CD4-positive, alpha-beta T cell treated with Interleukin-15 for 4 hours (primary cell): ENCODE results near the gene GPD1.
"Not testable (repeated sequence)": the region's sequence is repeated elsewhere in the genome, so short reads cannot be mapped to it uniquely, and the experiment has no call there.

Source experiments
- DNase-seq: peaks from one replicate; pipeline ENCODE4 v3.0.0-alpha.2; 2020; ENCODE audit warnings: low spot score

The GPD1 gene

DNA sequence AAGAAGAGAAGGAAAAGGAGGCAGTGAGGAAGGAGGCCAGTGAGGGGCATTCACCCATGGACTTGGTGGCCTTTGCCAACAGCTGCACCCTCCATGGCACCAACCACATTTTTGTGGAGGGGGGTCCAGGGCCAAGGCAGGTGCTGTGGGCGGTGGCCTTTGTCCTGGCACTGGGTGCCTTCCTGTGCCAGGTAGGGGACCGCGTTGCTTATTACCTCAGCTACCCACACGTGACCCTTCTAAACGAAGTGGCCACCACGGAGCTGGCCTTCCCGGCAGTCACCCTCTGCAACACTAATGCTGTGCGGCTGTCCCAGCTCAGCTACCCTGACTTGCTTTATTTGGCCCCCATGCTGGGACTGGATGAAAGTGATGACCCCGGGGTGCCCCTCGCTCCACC, 30.1 kb upstream of the GPD1 start:
- no peak for DNase-seq

DNA sequence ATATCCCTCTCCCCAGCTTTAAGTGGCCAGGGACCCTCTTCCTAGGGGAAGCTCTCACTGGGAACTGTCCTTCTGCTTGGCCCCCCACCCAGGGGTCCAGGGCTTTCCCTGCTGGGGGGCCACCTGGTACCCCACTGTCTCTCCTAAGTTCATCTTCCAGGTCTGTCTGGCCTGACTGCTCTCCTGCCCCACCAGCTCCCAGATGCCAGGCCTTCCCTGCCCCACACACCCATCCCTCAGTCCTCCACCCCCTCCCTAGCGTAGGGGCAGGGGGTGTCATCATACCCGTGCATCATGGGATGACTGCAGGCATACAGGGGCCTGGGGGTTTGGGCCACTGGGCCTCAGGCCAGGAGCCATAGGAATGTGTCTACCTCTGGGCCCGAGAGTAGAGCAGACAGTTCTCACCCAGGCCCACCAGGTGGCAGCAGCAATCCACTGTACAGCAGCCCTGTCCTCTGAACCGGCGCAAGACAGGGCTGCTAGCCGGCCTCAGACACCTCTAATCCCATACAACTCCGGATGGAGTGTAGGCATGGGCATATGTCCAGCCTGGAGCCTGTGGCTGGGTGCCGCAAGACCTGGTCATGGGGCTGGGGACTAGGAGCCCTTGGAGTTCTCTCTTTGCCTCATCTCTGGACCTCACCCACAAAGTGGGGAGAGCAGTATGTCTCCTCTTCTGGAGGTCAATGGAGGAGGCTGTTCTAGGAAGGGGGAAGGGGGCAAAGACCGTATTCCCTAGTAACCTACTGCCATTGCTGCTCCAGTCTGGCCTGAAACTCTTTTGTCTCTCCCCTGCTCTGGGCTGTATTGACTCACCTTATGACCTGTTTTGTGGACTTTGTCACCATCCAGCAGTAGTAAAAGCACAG, 28.6 kb upstream of the GPD1 start:
- peak; percentile 81 for DNase-seq

DNA sequence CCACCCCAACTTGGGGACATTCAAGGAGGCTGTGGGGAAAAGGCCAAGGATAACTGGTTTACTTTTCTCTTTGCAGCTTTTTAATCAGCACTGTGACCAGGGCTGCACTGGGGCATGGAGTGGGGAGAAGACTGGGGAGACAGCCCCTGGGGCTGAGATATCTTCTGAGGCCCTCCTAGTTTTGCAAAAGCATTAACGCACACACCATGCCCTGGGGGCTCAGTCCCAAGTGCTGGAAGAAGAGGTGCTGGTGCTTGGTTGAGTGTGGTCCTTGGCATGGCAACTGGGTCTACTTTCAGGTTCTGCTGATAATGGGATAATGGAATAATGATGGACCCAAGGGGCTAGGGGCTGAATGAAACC, 28.0 kb upstream of the GPD1 start:
- no peak for DNase-seq

DNA sequence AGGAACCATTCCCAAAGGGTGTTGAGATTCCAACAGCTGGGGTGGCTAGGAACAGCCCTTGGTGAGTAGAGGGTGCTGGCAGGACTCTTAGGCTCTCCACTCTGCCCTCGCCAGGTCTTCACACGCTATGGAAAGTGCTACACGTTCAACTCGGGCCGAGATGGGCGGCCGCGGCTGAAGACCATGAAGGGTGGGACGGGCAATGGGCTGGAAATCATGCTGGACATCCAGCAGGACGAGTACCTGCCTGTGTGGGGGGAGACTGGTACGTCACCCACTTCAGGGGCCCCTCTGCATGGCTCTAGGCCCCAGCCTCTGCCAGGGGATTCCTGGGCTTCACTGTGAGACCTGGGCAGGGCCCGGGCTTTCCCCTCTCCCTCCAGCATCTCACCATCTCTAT, 26.7 kb upstream of the GPD1 start:
- no peak for DNase-seq

DNA sequence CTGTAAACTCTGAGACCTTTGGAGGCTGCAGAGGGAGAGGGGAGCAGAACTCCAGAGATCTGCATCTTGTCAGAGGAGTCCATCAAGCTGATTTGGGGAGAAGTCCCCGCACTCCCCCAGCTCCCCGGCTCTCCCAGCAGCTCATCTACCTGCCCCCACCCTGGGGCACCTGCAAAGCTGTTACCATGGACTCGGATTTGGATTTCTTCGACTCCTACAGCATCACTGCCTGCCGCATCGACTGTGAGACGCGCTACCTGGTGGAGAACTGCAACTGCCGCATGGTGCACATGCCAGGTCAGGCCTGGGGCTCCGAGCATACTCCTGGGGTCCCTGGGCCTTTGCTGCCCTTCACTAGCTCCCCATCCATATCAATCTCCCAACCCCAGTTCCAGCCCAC, 25.5 kb upstream of the GPD1 start:
- DNase-seq = no peak

DNA sequence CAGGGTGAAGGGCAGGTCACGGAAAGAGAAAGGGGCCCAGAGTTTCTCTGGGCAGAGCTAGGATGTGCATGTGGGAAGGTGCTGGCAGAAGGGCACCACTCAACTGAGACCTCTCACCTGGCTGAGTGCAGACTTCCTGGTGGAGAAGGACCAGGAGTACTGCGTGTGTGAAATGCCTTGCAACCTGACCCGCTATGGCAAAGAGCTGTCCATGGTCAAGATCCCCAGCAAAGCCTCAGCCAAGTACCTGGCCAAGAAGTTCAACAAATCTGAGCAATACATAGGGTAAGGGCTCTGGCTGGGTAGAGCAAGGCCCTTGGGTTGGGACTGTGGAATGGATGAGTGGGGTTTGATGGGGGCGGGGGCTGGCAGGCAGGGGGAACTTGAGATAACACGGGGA, 24.0 kb upstream of the GPD1 start:
- DNase-seq = no peak

DNA sequence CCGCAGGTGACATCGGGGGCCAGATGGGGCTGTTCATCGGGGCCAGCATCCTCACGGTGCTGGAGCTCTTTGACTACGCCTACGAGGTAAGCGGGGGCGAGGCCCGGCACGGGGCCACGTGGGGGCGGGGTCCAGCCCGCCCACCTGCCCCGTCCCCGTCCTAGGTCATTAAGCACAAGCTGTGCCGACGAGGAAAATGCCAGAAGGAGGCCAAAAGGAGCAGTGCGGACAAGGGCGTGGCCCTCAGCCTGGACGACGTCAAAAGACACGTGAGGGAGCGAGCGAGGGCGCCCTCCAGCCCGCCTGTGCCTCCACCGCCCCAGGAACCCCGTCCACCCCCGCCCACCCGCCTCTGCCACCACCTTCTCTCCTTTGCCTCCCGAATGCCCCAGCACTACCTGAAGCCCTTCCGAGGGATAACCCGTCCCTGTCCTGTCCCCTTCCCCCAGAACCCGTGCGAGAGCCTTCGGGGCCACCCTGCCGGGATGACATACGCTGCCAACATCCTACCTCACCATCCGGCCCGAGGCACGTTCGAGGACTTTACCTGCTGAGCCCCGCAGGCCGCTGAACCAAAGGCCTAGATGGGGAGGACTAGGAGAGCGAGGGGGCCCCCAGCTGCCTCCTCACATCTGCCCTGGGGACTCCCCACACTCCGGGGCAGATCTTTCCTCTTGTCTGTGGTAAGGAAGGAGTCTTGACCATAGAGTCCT, 22.6 kb upstream of the GPD1 start:
- no peak for DNase-seq

DNA sequence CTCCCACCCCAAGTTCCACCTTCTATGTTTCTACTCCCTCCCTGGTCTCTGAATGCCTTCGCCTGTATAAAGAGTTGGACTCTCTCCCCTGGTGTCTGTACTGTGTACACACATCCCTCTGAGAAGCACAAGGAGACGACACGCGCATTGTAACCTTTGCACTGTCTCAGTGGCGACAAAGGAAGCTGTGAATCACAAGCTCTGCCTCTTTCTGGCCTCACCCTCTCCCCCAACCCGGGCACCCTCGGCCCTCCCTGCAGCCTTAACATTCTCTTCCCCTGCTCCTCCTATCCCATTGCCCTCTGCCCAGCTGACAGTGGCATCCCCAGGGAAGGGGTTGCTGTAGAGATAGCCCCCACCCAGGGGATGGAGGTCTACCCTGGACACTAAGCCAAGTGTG, 21.2 kb upstream of the GPD1 start:
- DNase-seq = no peak

DNA sequence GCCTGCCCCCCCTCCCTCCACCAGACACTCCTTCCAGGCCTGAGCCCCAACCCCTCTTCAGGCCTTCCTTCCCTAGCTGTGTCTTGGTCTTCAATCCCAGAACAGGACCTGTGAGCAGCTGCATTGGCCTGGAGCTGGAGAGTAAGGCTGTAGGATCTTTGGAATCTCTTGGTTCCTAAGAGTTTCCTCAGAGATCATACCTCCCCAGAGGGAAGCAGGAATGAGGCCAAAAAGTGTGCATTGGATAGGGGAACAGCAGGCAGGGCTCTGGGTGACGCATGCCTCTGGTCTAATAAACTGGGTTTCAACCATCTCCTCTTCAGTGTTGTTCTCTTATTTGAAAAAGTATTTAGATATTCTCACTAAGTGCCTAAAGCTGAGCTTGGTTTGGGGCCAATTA, 20.5 kb upstream of the GPD1 start:
- no peak for DNase-seq

DNA sequence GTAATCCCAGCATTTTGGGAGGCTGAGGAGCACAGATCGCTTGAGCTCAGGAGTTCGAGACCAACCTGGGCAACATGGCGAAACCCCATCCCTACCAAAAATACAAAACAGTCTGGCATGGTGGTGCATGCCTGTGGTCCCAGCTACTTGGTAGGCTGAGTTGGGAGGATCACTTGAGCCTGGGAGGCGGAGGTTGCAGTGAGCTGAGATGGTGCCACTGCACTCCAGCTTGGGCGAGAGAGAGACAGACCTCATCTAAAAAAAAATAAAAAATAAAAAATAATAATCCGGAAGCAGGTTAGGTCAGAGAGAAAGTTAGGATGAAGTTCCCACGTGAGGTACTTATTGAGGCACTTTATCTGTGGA, 19.4 kb upstream of the GPD1 start:
- DNase-seq = not testable (repeated sequence)

DNA sequence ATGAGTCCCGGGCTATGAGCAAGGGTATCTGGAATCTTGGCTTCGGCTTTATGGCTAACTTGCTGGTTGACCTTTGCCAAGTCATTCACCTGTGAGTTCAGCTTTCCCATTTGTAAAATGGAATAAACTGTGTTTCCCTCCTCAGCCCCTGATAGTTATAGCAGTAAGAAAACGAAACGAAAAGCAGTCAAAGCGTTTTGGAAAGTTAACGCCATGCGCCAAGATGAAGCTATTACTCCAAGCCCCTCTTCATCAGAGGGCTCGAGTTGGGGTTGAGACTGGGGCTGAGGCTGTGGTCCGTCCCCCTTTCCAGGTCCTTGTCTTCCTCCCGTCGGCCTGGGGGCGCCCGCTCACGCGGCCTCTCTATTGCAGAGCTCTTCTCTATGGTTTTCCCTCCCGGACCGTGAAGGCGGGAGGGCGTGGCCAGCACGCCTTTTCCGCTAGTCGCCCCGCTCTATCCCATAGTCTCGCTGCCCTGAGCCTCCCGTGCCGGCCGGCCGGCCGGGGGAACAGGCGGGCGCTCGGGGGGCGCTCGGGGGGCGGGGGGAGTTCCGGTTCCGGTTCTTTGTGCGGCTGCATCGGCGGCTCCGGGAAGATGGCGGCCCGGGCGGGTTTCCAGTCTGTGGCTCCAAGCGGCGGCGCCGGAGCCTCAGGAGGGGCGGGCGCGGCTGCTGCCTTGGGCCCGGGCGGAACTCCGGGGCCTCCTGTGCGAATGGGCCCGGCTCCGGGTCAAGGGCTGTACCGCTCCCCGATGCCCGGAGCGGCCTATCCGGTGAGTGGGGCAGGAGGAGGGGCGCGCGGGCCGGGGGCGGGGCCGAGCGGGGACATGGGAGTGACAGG, 18.8 kb upstream of the GPD1 start, which contains the start of gene SMARCD1:
Gene SMARCD1 (plus strand): TSS at position 568 of the 840 bp plus-strand sequence. CDS start 28 bp downstream, at position 596.
- peak; percentile 90 for DNase-seq

DNA sequence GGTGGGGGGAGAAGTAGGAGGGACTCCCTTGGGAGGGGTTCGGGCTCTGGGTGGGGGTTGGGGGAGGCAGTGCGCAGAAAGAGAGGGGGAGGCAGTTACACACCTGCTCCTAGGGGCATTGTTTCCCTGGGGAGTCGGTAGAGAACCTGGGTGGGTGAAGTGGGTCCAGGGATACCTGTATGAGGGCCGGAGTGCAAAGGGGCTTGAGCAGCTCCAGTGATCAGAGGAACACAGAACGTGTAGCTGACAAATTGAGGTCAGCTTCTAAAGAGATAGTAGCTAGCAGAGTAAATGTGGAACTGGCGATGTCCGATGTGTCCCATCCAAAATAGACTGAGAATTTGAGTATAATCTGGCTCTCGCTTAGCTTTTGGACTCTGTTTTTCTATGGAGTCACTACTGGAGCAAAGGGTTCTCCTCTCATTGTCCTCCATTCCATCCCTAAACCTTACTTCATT, 18.2 kb upstream of the GPD1 start:
- no peak for DNase-seq

DNA sequence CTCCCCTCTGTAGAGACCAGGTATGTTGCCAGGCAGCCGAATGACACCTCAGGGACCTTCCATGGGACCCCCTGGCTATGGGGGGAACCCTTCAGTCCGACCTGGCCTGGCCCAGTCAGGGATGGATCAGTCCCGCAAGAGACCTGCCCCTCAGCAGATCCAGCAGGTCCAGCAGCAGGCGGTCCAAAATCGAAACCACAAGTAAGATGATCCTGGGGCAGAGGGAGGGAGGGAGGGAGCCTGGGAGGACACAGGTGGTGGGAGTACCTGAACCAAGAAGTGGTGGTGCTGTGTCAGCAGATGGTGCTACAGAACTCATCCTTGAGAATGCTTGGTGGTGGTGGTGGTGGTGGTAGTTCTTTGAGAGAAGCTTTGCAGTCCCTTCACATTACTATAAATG, 17.7 kb upstream of the GPD1 start:
- DNase-seq = no peak

DNA sequence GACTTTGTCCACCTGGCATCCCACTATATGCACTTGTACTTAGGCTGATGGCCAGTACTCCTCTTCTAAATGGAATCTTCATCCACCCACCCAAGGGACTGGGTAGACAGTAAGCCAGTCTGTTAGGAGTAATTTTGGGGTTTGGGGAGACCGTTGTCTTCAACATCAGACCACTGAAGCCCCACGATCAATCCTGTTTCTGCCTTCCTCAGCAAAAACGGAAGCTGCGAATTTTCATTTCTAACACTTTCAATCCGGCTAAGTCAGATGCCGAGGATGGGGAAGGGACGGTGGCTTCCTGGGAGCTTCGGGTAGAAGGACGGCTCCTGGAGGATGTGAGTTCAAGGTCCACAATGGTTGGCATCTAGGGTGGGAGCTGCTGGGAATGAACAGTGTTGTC, 16.7 kb upstream of the GPD1 start:
- DNase-seq = no peak

DNA sequence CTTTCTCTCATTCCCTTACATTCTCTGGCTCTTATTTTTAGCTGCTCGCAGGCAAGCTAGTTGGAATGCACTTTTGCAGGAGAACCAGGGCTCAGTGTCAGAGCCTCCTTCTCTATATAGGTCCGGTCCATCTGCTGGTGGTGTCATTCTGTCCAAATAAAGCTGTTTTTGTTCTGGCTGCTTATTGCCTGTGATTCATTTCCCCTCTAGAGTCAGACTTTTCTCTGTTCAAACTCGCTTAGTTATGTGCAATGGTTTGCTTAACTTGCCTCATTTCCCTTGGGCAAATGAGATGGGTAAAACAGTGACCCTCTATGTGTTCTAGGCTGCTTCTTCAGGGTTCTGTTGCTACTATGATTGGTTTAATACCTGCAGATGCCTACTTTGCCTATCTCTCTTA, 15.8 kb upstream of the GPD1 start:
- no peak for DNase-seq

DNA sequence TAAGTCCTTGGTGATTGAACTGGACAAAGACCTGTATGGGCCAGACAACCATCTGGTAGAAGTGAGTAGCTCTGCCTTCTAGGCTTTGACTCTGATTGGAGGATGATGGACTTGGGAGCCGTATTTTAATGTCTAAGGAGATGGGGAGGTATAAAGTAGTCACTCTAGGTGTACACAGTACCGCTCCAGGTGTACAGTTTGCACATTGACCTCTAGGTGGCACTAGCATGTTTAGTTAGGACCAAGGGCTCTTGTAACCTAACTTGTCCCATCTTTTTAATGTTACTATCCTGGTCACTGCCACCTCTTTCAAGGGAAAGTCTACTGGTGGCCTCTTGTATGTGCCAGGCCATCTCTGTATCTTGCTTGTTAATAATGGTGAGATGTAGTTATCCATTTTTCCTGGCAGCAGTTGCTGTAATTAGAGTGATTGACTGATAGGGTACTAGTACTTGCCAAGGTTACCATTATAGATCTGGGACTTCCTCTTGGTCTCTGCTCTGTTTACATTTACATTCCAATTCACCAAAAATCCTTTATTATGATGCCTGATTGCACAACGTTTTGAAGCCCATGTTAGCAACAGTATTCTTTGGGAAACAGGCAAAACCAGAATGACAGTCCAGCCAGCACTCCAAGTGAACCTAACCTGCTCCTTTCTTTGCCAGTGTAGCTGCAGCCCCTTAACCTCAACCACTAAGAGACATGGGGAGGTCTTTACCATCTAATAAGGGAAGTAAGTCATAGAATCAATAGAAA, 15.1 kb upstream of the GPD1 start:
- peak; percentile 75 for DNase-seq

DNA sequence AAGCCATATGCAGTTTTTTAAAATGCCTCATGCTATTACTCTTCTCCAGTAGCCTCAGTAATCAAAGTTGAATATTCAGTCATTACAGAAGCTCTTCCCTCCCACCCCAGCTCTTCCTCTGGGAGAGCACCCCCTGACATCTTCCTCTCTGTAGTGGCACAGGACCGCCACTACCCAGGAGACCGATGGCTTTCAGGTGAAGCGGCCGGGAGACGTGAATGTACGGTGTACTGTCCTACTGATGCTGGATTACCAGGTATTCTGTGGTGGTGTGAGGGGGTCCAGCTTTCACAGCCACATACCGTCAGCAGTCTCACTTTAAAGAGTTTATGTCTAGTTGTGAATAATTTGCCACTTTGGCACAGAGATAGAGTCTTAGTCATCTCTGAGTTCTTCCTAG, 14.1 kb upstream of the GPD1 start:
- DNase-seq = no peak

DNA sequence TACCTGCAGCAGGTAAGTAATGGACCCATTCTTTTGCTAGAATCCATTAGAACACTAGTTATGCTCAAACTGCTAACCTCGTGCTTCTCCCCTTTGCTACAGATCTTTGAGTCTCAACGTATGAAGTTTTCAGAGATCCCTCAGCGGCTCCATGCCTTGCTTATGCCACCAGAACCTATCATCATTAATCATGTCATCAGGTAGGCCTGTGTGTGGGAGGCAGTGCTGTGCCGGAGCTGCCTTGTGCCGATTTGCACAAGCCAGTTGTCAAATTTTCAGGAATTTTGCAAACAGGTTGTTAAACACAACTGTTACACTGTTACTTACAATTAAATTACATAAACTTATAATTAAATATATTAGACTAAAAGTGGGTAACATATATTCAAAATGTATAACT, 13.4 kb upstream of the GPD1 start:
- no peak for DNase-seq

DNA sequence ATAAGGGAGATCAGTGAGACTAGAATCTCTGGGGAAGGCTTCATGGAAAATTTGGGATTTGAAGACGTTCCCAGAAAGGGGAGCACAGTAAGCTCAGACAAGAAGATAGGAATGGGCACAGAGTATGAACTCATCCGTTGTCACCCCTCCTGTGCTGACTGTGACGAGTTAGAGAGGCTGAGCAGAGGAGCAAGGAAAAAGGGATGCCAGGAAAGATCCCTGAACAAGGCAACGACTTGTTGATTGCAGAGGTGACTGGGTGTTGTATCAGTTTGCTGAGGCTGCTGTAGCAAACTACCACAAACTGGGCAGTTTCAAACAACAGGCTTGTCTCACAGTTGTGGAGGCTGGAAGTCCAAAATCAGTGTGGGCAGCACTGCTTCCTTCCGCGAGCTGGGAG, 5.9 kb upstream of the GPD1 start:
- DNase-seq = no peak

DNA sequence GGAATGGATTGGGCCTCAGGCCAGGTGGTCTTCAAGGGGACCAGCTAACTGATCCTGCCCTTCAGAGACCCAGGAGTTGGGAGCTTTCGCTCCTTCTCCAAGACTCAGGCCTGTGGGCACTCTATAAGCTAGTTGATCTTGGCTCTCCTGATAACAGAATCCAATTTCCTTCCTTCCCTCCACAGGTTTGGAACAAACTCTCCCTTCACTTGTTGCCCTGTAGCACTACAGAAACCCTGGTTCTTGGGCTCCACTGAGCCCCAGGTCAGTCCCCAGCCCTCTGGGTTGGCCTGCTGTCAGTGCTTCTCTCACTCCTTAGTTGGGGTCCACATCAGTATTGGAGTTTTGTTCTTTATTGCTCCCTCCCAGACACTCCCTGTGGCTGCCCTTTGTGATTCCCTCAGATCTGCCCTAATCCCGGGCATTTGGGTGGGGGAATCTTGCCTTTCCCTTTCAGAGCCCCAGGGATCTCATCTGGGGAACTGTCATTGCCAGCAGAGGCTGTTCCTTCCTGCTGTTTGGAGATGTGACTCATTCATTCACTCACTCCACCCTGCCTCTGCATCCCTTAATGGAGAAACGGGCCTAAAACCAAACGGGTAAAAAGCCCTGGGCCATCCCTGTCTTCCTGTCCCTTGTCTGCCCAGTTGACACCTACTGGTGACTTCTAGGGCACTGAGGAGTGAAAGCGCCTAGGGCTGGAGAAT, 4.4 kb upstream of the GPD1 start:
- DNase-seq = no peak

DNA sequence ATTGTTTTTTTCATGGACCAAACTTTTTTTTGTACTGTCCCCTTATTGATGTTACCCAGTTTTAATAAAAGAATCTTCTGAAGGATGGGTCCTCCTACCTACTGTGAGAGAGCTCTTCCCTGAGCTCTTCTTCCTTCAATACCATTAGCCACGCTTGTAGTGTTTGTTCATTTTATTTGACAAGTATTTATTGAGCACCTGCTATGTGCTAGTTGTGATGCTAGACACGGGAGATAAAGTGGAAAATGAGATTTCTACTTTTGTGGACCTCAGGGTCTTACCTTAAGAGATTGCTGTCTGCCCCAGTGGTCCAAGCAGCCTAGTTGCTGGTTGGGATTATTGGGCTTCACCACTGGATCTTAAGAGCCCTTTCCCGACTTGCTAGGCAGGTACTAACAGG, 3.2 kb upstream of the GPD1 start:
- DNase-seq = no peak
